IMR-90 (cell line): ENCODE results near the gene BLVRB. TPM values are rescaled to one million over a fixed set of nuclear protein-coding genes. Genes with fewer than 3 reads are reported as not detected.

ENCODE experiments used
- ATAC-seq: fragments of 200-7000 bp; cut with Tn5 transposase; 2 replicates; pipeline ENCODE4 v1.9.1; 2020; ENCODE audit warnings: low read depth, mild to moderate bottlenecking, moderate library complexity
- BruUV-seq: library from RNA; stranded (reverse); fragments of 400-500 nt; replicated peaks from 2 replicates; lab custom pipeline; 2021; lab: Mats Ljungman, UMichigan
- CTCF ChIA-PET: fragments of 300-600 bp; formaldehyde crosslinking; extraction: SDS; loops from one replicate; lab custom pipeline; 2021; ENCODE audit warnings: antibody characterized with exemption; lab: Yijun Ruan, JAX
- POLR2A ChIA-PET: fragments of 300-600 bp; sonication (Branson Sonifier 250); formaldehyde crosslinking; loops from one replicate; lab custom pipeline; 2022; ENCODE audit warnings: antibody characterized with exemption; ENCODE audit not compliant: unreplicated experiment; lab: Charles Lee
- DNase-seq: peaks from one replicate; pipeline ENCODE4 v3.0.0; 2013
- H2AFZ ChIP-seq: replicated peaks from 2 replicates; pipeline ENCODE3; 2013; ENCODE audit warnings: low read length, mild to moderate bottlenecking; ENCODE audit not compliant: poor library complexity
- H2AK5ac ChIP-seq: 2 replicates; pipeline ENCODE4 v1.6.1; 2013; ENCODE audit warnings: low read depth, low read length, inconsistent platforms
- H2AK9ac ChIP-seq: replicated peaks from 2 replicates; pipeline ENCODE3; 2013; ENCODE audit warnings: mild to moderate bottlenecking, low read depth, low read length, moderate library complexity; ENCODE audit not compliant: poor library complexity
- H2BK120ac ChIP-seq: 2 replicates; pipeline ENCODE4 v1.6.1; 2013; ENCODE audit warnings: low read depth, low read length, inconsistent platforms
- H2BK15ac ChIP-seq: 3 replicates; pipeline ENCODE4 v1.6.1; 2013; ENCODE audit warnings: low read depth, low read length, inconsistent platforms
- H2BK20ac ChIP-seq: 2 replicates; pipeline ENCODE4 v1.6.1; 2013; ENCODE audit warnings: low read depth, mild to moderate bottlenecking, inconsistent platforms, low read length, moderate library complexity
- H2BK5ac ChIP-seq: 2 replicates; pipeline ENCODE4 v1.6.1; 2013; ENCODE audit warnings: mild to moderate bottlenecking, low read depth, low read length, inconsistent platforms; ENCODE audit not compliant: poor library complexity, severe bottlenecking
- H3K14ac ChIP-seq: replicated peaks from 2 replicates; pipeline ENCODE4 v1.6.1; 2013; ENCODE audit warnings: low read depth, low read length, inconsistent platforms
- H3K18ac ChIP-seq: 2 replicates; pipeline ENCODE4 v1.6.1; 2013; ENCODE audit warnings: low read depth, low read length, control low read depth
- H3K23ac ChIP-seq: 2 replicates; pipeline ENCODE4 v1.6.1; 2013; ENCODE audit warnings: low read depth, low read length, inconsistent platforms
- H3K27ac ChIP-seq: 2 replicates; pipeline ENCODE4 v1.5.1; 2013; ENCODE audit warnings: mild to moderate bottlenecking, control low read depth, low read length; ENCODE audit not compliant: insufficient read depth
- H3K27me3 ChIP-seq: 2 replicates; pipeline ENCODE4 v1.6.1; 2013; ENCODE audit warnings: low read length; ENCODE audit not compliant: control insufficient read depth, insufficient read depth
- H3K36me3 ChIP-seq: 2 replicates; pipeline ENCODE4 v1.6.1; 2013; ENCODE audit warnings: low read length, mixed read lengths; ENCODE audit not compliant: control insufficient read depth, insufficient read depth
- H3K4ac ChIP-seq: 2 replicates; pipeline ENCODE4 v1.6.1; 2013; ENCODE audit warnings: low read depth, low read length, inconsistent platforms
- H3K4me1 ChIP-seq: 2 replicates; pipeline ENCODE4 v1.6.1; 2013; ENCODE audit warnings: low read length, mixed read lengths; ENCODE audit not compliant: control insufficient read depth, insufficient read depth
- H3K4me2 ChIP-seq: 2 replicates; pipeline ENCODE4 v1.6.1; 2013; ENCODE audit warnings: low read depth, mild to moderate bottlenecking, control low read depth, low read length, moderate library complexity
- H3K4me3 ChIP-seq: 2 replicates; pipeline ENCODE4 v1.5.1; 2013; ENCODE audit warnings: low read depth, mild to moderate bottlenecking, control low read depth, low read length, moderate library complexity; ENCODE audit not compliant: insufficient read depth
- H3K56ac ChIP-seq: 2 replicates; pipeline ENCODE4 v1.6.1; 2013; ENCODE audit warnings: low read length, inconsistent platforms; ENCODE audit not compliant: insufficient read depth; ENCODE audit errors: extremely low read depth
- H3K79me1 ChIP-seq, 2 experiments: 2 replicates each; pipeline ENCODE4 v1.6.1; 2013; ENCODE audit warnings: low read length in 2 of 2, inconsistent platforms in 1 of 2, low read depth in 1 of 2
- H3K9ac ChIP-seq: 2 replicates; pipeline ENCODE4 v1.6.1; 2013; ENCODE audit warnings: low read depth, low read length, control low read depth
- H3K9me1 ChIP-seq: 2 replicates; pipeline ENCODE4 v1.6.1; 2013; ENCODE audit warnings: low read length, inconsistent platforms; ENCODE audit not compliant: insufficient read depth
- H3K9me3 ChIP-seq: 2 replicates; pipeline ENCODE4 v1.6.1; 2013; ENCODE audit warnings: low read length; ENCODE audit not compliant: control insufficient read depth, insufficient read depth
- H4K20me1 ChIP-seq: 2 replicates; pipeline ENCODE4 v1.6.1; 2013; ENCODE audit warnings: low read length, inconsistent platforms; ENCODE audit not compliant: insufficient read depth
- H4K5ac ChIP-seq: 2 replicates; pipeline ENCODE4 v1.6.1; 2013; ENCODE audit warnings: mild to moderate bottlenecking, low read depth, low read length, control low read depth
- H4K8ac ChIP-seq, 2 experiments: 2 replicates each; pipeline ENCODE4 v1.6.1; 2013; ENCODE audit warnings: low read depth in 2 of 2, low read length in 2 of 2, control low read depth in 1 of 2, inconsistent platforms in 1 of 2
- H4K91ac ChIP-seq: 2 replicates; pipeline ENCODE4 v1.6.1; 2013; ENCODE audit warnings: low read depth, low read length, inconsistent platforms; ENCODE audit not compliant: insufficient read depth
- BHLHE40 ChIP-seq: fragments of 150-350 bp; IDR thresholded peaks from 2 replicates; pipeline ENCODE4 v1.6.1; 2016; ENCODE audit warnings: mild to moderate bottlenecking, low read depth, low read length
- CEBPB ChIP-seq: IDR thresholded peaks from 2 replicates; pipeline ENCODE4 v1.6.1; 2012; ENCODE audit warnings: low read depth, low read length, improper control_type of control experiment
- CHD1 ChIP-seq: IDR thresholded peaks from 2 replicates; pipeline ENCODE4 v1.6.1; 2012; ENCODE audit warnings: low read depth, low read length, improper control_type of control experiment
- FOS ChIP-seq: fragments of 150-350 bp; IDR thresholded peaks from 2 replicates; pipeline ENCODE4 v1.6.1; 2016; ENCODE audit warnings: low read depth, low read length
- MAFK ChIP-seq: IDR thresholded peaks from 2 replicates; pipeline ENCODE4 v1.6.1; 2012; ENCODE audit warnings: low read depth, low read length, improper control_type of control experiment
- MAZ ChIP-seq: IDR thresholded peaks from 2 replicates; pipeline ENCODE4 v1.6.1; 2012; ENCODE audit warnings: low read depth, mild to moderate bottlenecking, low read length, improper control_type of control experiment, moderate library complexity, borderline replicate concordance
- MXI1 ChIP-seq: IDR thresholded peaks from 2 replicates; pipeline ENCODE4 v1.6.1; 2012; ENCODE audit warnings: low read depth, mild to moderate bottlenecking, low read length, moderate library complexity, borderline replicate concordance
- NFE2L2 ChIP-seq: fragments of 150-350 bp; IDR thresholded peaks from 2 replicates; pipeline ENCODE4 v1.6.1; 2016; ENCODE audit warnings: low read depth, mild to moderate bottlenecking, low read length
- POLR2A ChIP-seq: IDR thresholded peaks from 2 replicates; pipeline ENCODE4 v1.6.1; 2012; ENCODE audit warnings: mild to moderate bottlenecking, low read depth, low read length
- RAD21 ChIP-seq: IDR thresholded peaks from 2 replicates; pipeline ENCODE4 v1.6.1; 2012; ENCODE audit warnings: low read length, improper control_type of control experiment
- RCOR1 ChIP-seq: IDR thresholded peaks from 2 replicates; pipeline ENCODE4 v1.6.1; 2012; ENCODE audit warnings: mild to moderate bottlenecking, low read length, improper control_type of control experiment; ENCODE audit not compliant: insufficient replicate concordance
- RFX5 ChIP-seq: IDR thresholded peaks from 2 replicates; pipeline ENCODE4 v1.8.0; 2012; ENCODE audit warnings: low read depth, mild to moderate bottlenecking, low read length, moderate library complexity
- SMC3 ChIP-seq: fragments of 150-350 bp; IDR thresholded peaks from 2 replicates; pipeline ENCODE4 v1.6.1; 2016; ENCODE audit warnings: low read depth, mild to moderate bottlenecking, antibody characterized with exemption, low read length, moderate library complexity
- WGBS, 2 experiments: methylation state at CpG; one replicate each; pipeline versions ENCODE4 v1.1.5 to v1.1.7; 2013; ENCODE audit warnings: missing lambda C conversion rate in 2 of 2; ENCODE audit not compliant: insufficient read length in 1 of 2; ENCODE audit errors: extremely low coverage in 2 of 2; 5-methylcytosine and 5-hydroxymethylcytosine counted together
- dilution Hi-C: fragments of 300-500 bp; cut with HindIII; formaldehyde crosslinking; loops from one replicate; pipeline ENCODE4 v1.14.3; 2018; ENCODE audit warnings: low sequenced_read_pairs; ENCODE audit not compliant: unreplicated experiment
- in situ Hi-C: fragments of 300-500 bp; cut with MboI; formaldehyde crosslinking; loops from 3 replicates; pipeline ENCODE4 v1.14.3; 2019; ENCODE audit warnings: low sequenced_read_pairs, inconsistent platforms, mixed read lengths
- intact Hi-C: fragments of 100-400 bp; cut with micrococcal nuclease; formaldehyde crosslinking; loops from 2 replicates; pipeline ENCODE4 v1.10.0; 2022
- polyA plus RNA-seq, 3 experiments: library from polyadenylated mRNA; depleted of rRNA; stranded (reverse); fragments of >200 nt; gene quantifications; 2 replicates each; pipeline ENCODE4 v1.2.3, GENCODE V29; 2012; ENCODE audit warnings: low replicate concordance in 1 of 3
- total RNA-seq: library from RNA; depleted of rRNA; stranded (reverse); fragments of >200 nt; gene quantifications from 2 replicates; pipeline ENCODE4 v1.2.3, GENCODE V29; 2012
- TF ChIP-seq, protein P1 (sequence below): fragments of 150-350 bp; IDR thresholded peaks from 2 replicates; pipeline ENCODE4 v1.6.1; 2016; ENCODE audit warnings: low read depth, mild to moderate bottlenecking, low read length, moderate library complexity, borderline replicate concordance
- TF ChIP-seq, protein P2 (sequence below): fragments of 150-350 bp; IDR thresholded peaks from 2 replicates; pipeline ENCODE4 v1.6.1; 2017; ENCODE audit warnings: mild to moderate bottlenecking, antibody characterized with exemption, low read length, low read depth
- TF ChIP-seq, protein P3 (sequence below): conservative IDR thresholded peaks from 2 replicates; pipeline ENCODE4 v1.5.1; 2012; ENCODE audit warnings: mild to moderate bottlenecking, low read depth, low read length, improper control_type of control experiment

Gene BLVRB
- total and polyA plus RNA-seq, 2 of the 4 experiments (the other 2 are of a cell fraction): 65.2 to 102 TPM

DNA sequence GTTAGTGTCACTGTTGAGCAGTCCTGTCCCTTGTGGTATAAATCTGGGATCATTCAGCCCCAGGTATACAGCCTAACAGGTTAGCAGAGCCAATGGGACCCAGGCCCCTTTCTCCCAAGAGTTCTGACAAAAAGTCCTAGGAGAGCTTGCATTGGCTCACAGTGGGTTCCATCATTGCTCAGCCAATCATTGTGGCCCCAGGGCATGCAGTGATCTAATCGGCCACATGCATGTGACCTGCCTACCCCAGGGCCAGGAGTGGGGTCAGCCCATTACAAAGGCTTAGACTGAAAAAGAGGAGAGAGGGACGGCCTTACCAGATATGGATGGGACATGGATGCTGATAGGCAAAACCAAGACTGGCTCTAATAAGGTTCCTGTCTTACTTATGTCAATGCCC, 42.3 kb upstream of the BLVRB start:
- no peak overlapping the region for H3K56ac ChIP-seq
- POLR2A ChIA-PET: no interaction called here
- H3K14ac ChIP-seq: no peak overlapping the region
- no peak overlapping the region for H4K91ac ChIP-seq
- H3K4me2 ChIP-seq: no peak overlapping the region
- no peaks in the 10 kb centered on the region for H3K9me3 ChIP-seq
- no peaks in the 10 kb centered on the region for H3K36me3 ChIP-seq
- CTCF ChIA-PET: no interaction called here
- H2AK9ac ChIP-seq: no peak overlapping the region
- H3K79me1 ChIP-seq: no peaks in the 10 kb centered on the region
- no peak for ATAC-seq
- no peak overlapping the region for H4K5ac ChIP-seq
- no peak overlapping the region for H2AK5ac ChIP-seq
- dilution Hi-C loops: no loop called here
- TF ChIP-seq SMC3: no peak
- no peak for TF ChIP-seq RCOR1
- TF ChIP-seq MAZ: no peak
- no peak for TF ChIP-seq MAFK
- no peak for TF ChIP-seq RAD21
- no peak for TF ChIP-seq RFX5
- TF ChIP-seq, protein P1, sequence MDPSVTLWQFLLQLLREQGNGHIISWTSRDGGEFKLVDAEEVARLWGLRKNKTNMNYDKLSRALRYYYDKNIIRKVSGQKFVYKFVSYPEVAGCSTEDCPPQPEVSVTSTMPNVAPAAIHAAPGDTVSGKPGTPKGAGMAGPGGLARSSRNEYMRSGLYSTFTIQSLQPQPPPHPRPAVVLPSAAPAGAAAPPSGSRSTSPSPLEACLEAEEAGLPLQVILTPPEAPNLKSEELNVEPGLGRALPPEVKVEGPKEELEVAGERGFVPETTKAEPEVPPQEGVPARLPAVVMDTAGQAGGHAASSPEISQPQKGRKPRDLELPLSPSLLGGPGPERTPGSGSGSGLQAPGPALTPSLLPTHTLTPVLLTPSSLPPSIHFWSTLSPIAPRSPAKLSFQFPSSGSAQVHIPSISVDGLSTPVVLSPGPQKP: no peak
- no peak for TF ChIP-seq NFE2L2
- no peak for TF ChIP-seq FOS
- TF ChIP-seq, protein P2, sequence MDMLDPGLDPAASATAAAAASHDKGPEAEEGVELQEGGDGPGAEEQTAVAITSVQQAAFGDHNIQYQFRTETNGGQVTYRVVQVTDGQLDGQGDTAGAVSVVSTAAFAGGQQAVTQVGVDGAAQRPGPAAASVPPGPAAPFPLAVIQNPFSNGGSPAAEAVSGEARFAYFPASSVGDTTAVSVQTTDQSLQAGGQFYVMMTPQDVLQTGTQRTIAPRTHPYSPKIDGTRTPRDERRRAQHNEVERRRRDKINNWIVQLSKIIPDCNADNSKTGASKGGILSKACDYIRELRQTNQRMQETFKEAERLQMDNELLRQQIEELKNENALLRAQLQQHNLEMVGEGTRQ: no peak
- TF ChIP-seq BHLHE40: no peak
- TF ChIP-seq, protein P3, sequence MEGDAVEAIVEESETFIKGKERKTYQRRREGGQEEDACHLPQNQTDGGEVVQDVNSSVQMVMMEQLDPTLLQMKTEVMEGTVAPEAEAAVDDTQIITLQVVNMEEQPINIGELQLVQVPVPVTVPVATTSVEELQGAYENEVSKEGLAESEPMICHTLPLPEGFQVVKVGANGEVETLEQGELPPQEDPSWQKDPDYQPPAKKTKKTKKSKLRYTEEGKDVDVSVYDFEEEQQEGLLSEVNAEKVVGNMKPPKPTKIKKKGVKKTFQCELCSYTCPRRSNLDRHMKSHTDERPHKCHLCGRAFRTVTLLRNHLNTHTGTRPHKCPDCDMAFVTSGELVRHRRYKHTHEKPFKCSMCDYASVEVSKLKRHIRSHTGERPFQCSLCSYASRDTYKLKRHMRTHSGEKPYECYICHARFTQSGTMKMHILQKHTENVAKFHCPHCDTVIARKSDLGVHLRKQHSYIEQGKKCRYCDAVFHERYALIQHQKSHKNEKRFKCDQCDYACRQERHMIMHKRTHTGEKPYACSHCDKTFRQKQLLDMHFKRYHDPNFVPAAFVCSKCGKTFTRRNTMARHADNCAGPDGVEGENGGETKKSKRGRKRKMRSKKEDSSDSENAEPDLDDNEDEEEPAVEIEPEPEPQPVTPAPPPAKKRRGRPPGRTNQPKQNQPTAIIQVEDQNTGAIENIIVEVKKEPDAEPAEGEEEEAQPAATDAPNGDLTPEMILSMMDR: no peak
- TF ChIP-seq MXI1: no peak
- no peak for TF ChIP-seq POLR2A
- no peak for TF ChIP-seq CHD1
- TF ChIP-seq CEBPB: no peak
- no peak overlapping the region for H2BK15ac ChIP-seq
- no peak overlapping the region for H4K8ac ChIP-seq
- H2AFZ ChIP-seq: no peak overlapping the region
- H3K4me1 ChIP-seq: no peaks in the 10 kb centered on the region
- H3K27me3 ChIP-seq: peaks cover 38% of the 10 kb centered on the region
- in situ Hi-C loops: loop anchor here (25.0 kb wide), 2 partner anchors 196 to 371 kb away; no protein-coding TSS in a partner anchor
- no peak overlapping the region for H3K18ac ChIP-seq
- H3K4me3 ChIP-seq: no peak overlapping the region
- H2BK120ac ChIP-seq: no peak overlapping the region
- H4K20me1 ChIP-seq: no peaks in the 10 kb centered on the region
- no peak for DNase-seq
- no peak overlapping the region for H3K9ac ChIP-seq
- H2BK5ac ChIP-seq: no peak overlapping the region
- BruUV-seq: no TSS peak
- no peak overlapping the region for H3K27ac ChIP-seq
- intact Hi-C loops: no loop called here
- no peak overlapping the region for H2BK20ac ChIP-seq
- WGBS, 2 experiments: 40% methylated on average over 1 of the region's 2 CpGs; no CpG with 5 or more reads in 1 of the 2 experiments
- no peak overlapping the region for H3K4ac ChIP-seq
- no peaks in the 10 kb centered on the region for H3K9me1 ChIP-seq
- H3K23ac ChIP-seq: no peak overlapping the region
